HepG2 (cell line): ENCODE results near the gene ENGASE. TPM values are rescaled to one million over a fixed set of nuclear protein-coding genes. Genes with fewer than 3 reads are reported as not detected.

Source experiments
- ATAC-seq: fragments of 200-7000 bp; cut with Tn5 transposase; 3 replicates; pipeline ENCODE4 v1.9.1; 2020; ENCODE audit warnings: mild to moderate bottlenecking, moderate library complexity
- BruUV-seq: library from RNA; stranded (reverse); fragments of 400-500 nt; replicated peaks from 2 replicates; lab custom pipeline; 2021; lab: Mats Ljungman, UMichigan
- CTCF ChIA-PET: fragments of 300-600 bp; formaldehyde crosslinking; extraction: SDS; loops from one replicate; lab custom pipeline; 2021; ENCODE audit warnings: low total read pairs, inconsistent platforms, low intra/inter-chr PET ratio; lab: Yijun Ruan, JAX
- POLR2A ChIA-PET: fragments of 350-600 bp; sonication (Branson Sonifier 250); formaldehyde crosslinking; loops from one replicate; lab custom pipeline; 2020; ENCODE audit warnings: antibody characterized with exemption, inconsistent platforms; lab: Yijun Ruan, JAX
- DNase-seq: peaks from one replicate; pipeline ENCODE4 v3.0.0-alpha.2; 2015; ENCODE audit warnings: low spot score
- FAIRE-seq: peaks from 3 replicates; lab custom pipeline; 2011; peaks lifted over from hg19 to GRCh38; lab: Jason Lieb, UNC
- H2AFZ ChIP-seq: one replicate; pipeline ENCODE4 v1.6.1; 2011; ENCODE audit warnings: low read length, inconsistent platforms
- H3K27ac ChIP-seq: fragments of 300-600 bp; 3 replicates; pipeline ENCODE4 v1.8.0; 2011; ENCODE audit warnings: mixed run types, mild to moderate bottlenecking, mixed read lengths, low read length, inconsistent platforms; ENCODE audit not compliant: insufficient read depth; ENCODE audit errors: extremely low read length
- H3K27me3 ChIP-seq, 2 experiments: fragments of 200-600 bp in 1 of 2; 2 replicates in 1 of 2; 3 replicates in 1 of 2; pipeline versions ENCODE4 v1.6.0 to v1.8.0; 2011; ENCODE audit warnings: low read length in 2 of 2, mild to moderate bottlenecking in 2 of 2, moderate library complexity in 2 of 2, inconsistent platforms in 1 of 2; ENCODE audit not compliant: insufficient read depth in 2 of 2, control insufficient read depth in 1 of 2
- H3K36me3 ChIP-seq, 2 experiments: fragments of 200-600 bp in 1 of 2; replicated peaks in 1 of 2; 2 replicates in 1 of 2; 3 replicates in 1 of 2; pipeline versions ENCODE4 v1.5.1 to v1.8.0; 2011; ENCODE audit warnings: low read length in 2 of 2, inconsistent platforms in 1 of 2; ENCODE audit not compliant: insufficient read depth in 2 of 2, control insufficient read depth in 1 of 2
- H3K4me1 ChIP-seq: 2 replicates; pipeline ENCODE4 v1.5.1; 2012; ENCODE audit warnings: low read length, inconsistent platforms; ENCODE audit not compliant: insufficient read depth
- H3K4me2 ChIP-seq: 2 replicates; pipeline ENCODE4 v1.6.0; 2011; ENCODE audit warnings: low read depth, low read length, inconsistent platforms
- H3K4me3 ChIP-seq, 3 experiments: fragments of 200-600 bp in 1 of 3; sonication (generic), shearing (Covaris generic) in 1 of 3; replicated peaks in 1 of 3; 2 replicates each; pipeline ENCODE4 v1.5.1; 2011 to 2016; ENCODE audit warnings: low read length in 3 of 3, inconsistent platforms in 2 of 3, low read depth in 2 of 3, mild to moderate bottlenecking in 2 of 3, control low read depth in 1 of 3, mixed read lengths in 1 of 3; ENCODE audit not compliant: insufficient read depth in 1 of 3
- H3K79me2 ChIP-seq: one replicate; pipeline ENCODE4 v1.6.1; 2011; ENCODE audit warnings: low read length, inconsistent platforms; ENCODE audit not compliant: insufficient read depth
- H3K9ac ChIP-seq: 2 replicates; pipeline ENCODE4 v1.6.0; 2011; ENCODE audit warnings: mild to moderate bottlenecking, low read depth, low read length, inconsistent platforms; ENCODE audit not compliant: insufficient read depth
- H3K9me3 ChIP-seq: 2 replicates; pipeline ENCODE4 v1.5.1; 2012; ENCODE audit warnings: mild to moderate bottlenecking, low read length
- H4K20me1 ChIP-seq: 2 replicates; pipeline ENCODE4 v1.6.0; 2011; ENCODE audit warnings: inconsistent platforms, mild to moderate bottlenecking, low read length, moderate library complexity; ENCODE audit not compliant: insufficient read depth
- CHD2 ChIP-seq: IDR thresholded peaks from 2 replicates; pipeline ENCODE4 v1.6.1; 2011; ENCODE audit warnings: low read depth, low read length, improper control_type of control experiment
- FOXO4 ChIP-seq: sonication (generic); formaldehyde crosslinking; conservative IDR thresholded peaks from 2 replicates; pipeline ENCODE4 v1.8.1; 2023; ENCODE audit warnings: missing genetic modification reagents
- MNT ChIP-seq: fragments of 450-650 bp; IDR thresholded peaks from 2 replicates; pipeline ENCODE4 v1.6.1; 2016
- SAP130 ChIP-seq: IDR thresholded peaks from 2 replicates; pipeline ENCODE4 v1.6.1; 2016; ENCODE audit warnings: low read depth
- XBP1 ChIP-seq: sonication (generic); formaldehyde crosslinking; IDR thresholded peaks from 2 replicates; pipeline ENCODE4 v1.5.0; 2020; ENCODE audit warnings: missing genetic modification reagents
- WGBS: methylation state at CpG from one replicate; pipeline ENCODE4 v1.1.6; 2017; ENCODE audit warnings: low lambda C conversion rate; 5-methylcytosine and 5-hydroxymethylcytosine counted together
- in situ Hi-C: cut with HindIII; loops from 2 replicates; pipeline ENCODE4 v1.10.0; 2017; ENCODE audit warnings: low pct_unique_long_range_greater_than_20kb; ENCODE audit not compliant: extremely low pct_ligation_motif_present
- intact Hi-C: fragments of 100-400 bp; cut with micrococcal nuclease; formaldehyde crosslinking; loops from one replicate; pipeline ENCODE4 v1.10.0; 2022; ENCODE audit not compliant: unreplicated experiment
- polyA plus RNA-seq, 8 experiments: library from polyadenylated mRNA; depleted of rRNA in 3 of 8; stranded (reverse) in 7 of 8; unstranded in 1 of 8; fragments of >200 nt; fragmentation: Illumina TruSeq in 4 of 8; extraction: Trizol in 4 of 8; gene quantifications; 2 replicates each; pipeline versions ENCODE4 v1.2.1 to v1.2.3, GENCODE V29; 2011 to 2016; ENCODE audit warnings: low read depth in 4 of 8, missing spikeins in 1 of 8, mixed read lengths in 1 of 8; ENCODE audit not compliant: insufficient read depth in 1 of 8
- total RNA-seq, 5 experiments: library from RNA; depleted of rRNA; stranded (reverse); fragments of >200 nt; fragmentation: Illumina TruSeq; extraction: Trizol; gene quantifications; 2 replicates each; pipeline ENCODE4 v1.2.3, GENCODE V29; 2016; ENCODE audit warnings: low read depth in 1 of 5

ENGASE gene
- total and polyA plus RNA-seq, 2 of the 13 experiments (the other 11 are each of a cell fraction or from before 2014, with no cell fraction given): 10.6 to 18.1 TPM

- TF ChIP-seq FOXO4 (no peak), CHD2 (no peak), XBP1 (CRISPR knock-in tag) (no peak)
These were observed 35.0 kb downstream of the ENGASE start (continued) for GRCh38 chr17:79109584-79109983.

- Histone ChIP-seq H3K4me1 (no peaks in the 10 kb centered on the region), H3K4me3 (no peak overlapping the region), H2AFZ (no peak overlapping the region), H3K79me2 (no peaks in the 10 kb centered on the region), H3K9me3 (no peaks in the 10 kb centered on the region), H3K4me2 (no peak overlapping the region), H3K9ac (no peak overlapping the region), H3K27me3 (peaks cover 51 to 99% of the 10 kb centered on the region in 2 experiments), H3K27ac (no peak overlapping the region), H3K36me3 (no peaks in the 10 kb centered on the region), H4K20me1 (no peaks in the 10 kb centered on the region; the same call in 1 of the 2 replicates)
- POLR2A ChIA-PET: no interaction called here
- BruUV-seq: no TSS peak
- in situ Hi-C loops: no loop called here
- 23% methylated on average over 9 of the region's 12 CpGs for WGBS
- intact Hi-C loops: no loop called here
- CTCF ChIA-PET: no interaction called here
- TF ChIP-seq SAP130 (CRISPR knock-in tag) (no peak), MNT (peak; percentile 52)
- no peak for DNase-seq
- FAIRE-seq: no peak
- no peak for ATAC-seq
These were observed 36.5 kb downstream of the ENGASE start for GRCh38 chr17:79111097-79111496.
